HEK293T (cell line): ENCODE results near the gene ATP6V0E1.

Source experiments
- ARNT ChIP-seq: fragments of 450-650 bp; IDR thresholded peaks from 2 replicates; pipeline ENCODE4 v1.6.1; 2017; ENCODE audit warnings: mild to moderate bottlenecking
- BHLHE40 ChIP-seq: fragments of 450-650 bp; IDR thresholded peaks from 2 replicates; pipeline ENCODE4 v1.6.1; 2016; ENCODE audit warnings: mild to moderate bottlenecking, moderate library complexity, borderline replicate concordance
- CTBP1 ChIP-seq: fragments of 450-650 bp; IDR thresholded peaks from 2 replicates; pipeline ENCODE4 v1.6.1; 2016; ENCODE audit warnings: borderline replicate concordance
- FOXA1 ChIP-seq: fragments of 450-650 bp; IDR thresholded peaks from 2 replicates; pipeline ENCODE4 v1.6.1; 2016; ENCODE audit warnings: mild to moderate bottlenecking
- FOXK2 ChIP-seq: fragments of 450-650 bp; IDR thresholded peaks from 2 replicates; pipeline ENCODE4 v1.6.1; 2016; ENCODE audit warnings: mild to moderate bottlenecking
- FOXM1 ChIP-seq: fragments of 450-650 bp; IDR thresholded peaks from 2 replicates; pipeline ENCODE4 v1.6.1; 2017; ENCODE audit warnings: mild to moderate bottlenecking, borderline replicate concordance
- L3MBTL2 ChIP-seq: fragments of 450-650 bp; conservative IDR thresholded peaks from 2 replicates; pipeline ENCODE4 v1.6.1; 2016; ENCODE audit warnings: mild to moderate bottlenecking
- SP1 ChIP-seq: fragments of 450-650 bp; IDR thresholded peaks from 2 replicates; pipeline ENCODE4 v1.6.1; 2017
- SUZ12 ChIP-seq: fragments of 450-650 bp; IDR thresholded peaks from 2 replicates; pipeline ENCODE4 v1.6.1; 2016; ENCODE audit warnings: mild to moderate bottlenecking
- TARDBP ChIP-seq: fragments of 450-650 bp; IDR thresholded peaks from 2 replicates; pipeline ENCODE4 v1.6.1; 2016

- TF ChIP-seq FOXM1 (no peak), FOXA1 (no peak), BHLHE40 (no peak), SP1 (no peak), FOXK2 (no peak), ARNT (no peak), SUZ12 (no peak), L3MBTL2 (no peak), TARDBP (no peak), CTBP1 (no peak)
Measured at GRCh38 chr5:173015598-173016455, 32.3 kb downstream of the ATP6V0E1 start.
